HUES6 (cell line): ENCODE data around the gene DNAH8.

Experiments used
- H3K27ac ChIP-seq: 2 replicates; pipeline ENCODE4 v1.7.0; 2013; ENCODE audit warnings: low read depth, mild to moderate bottlenecking, low read length, inconsistent platforms
- H3K27me3 ChIP-seq: 2 replicates; pipeline ENCODE4 v1.6.1; 2013; ENCODE audit warnings: low read length; ENCODE audit not compliant: control insufficient read depth, insufficient read depth
- H3K36me3 ChIP-seq: 2 replicates; pipeline ENCODE4 v1.6.1; 2013; ENCODE audit warnings: low read length; ENCODE audit not compliant: control insufficient read depth, insufficient read depth
- H3K4me1 ChIP-seq: 2 replicates; pipeline ENCODE4 v1.6.1; 2013; ENCODE audit warnings: low read length; ENCODE audit not compliant: control insufficient read depth, insufficient read depth
- H3K4me3 ChIP-seq: 2 replicates; pipeline ENCODE4 v1.5.1; 2013; ENCODE audit warnings: low read depth, low read length
- H3K9ac ChIP-seq: one replicate; pipeline ENCODE4 v1.6.1; 2013; ENCODE audit warnings: mild to moderate bottlenecking, low read length
- H3K9me3 ChIP-seq: 2 replicates; pipeline ENCODE4 v1.6.1; 2013; ENCODE audit warnings: low read depth, low read length; ENCODE audit not compliant: control insufficient read depth, insufficient read depth

Gene DNAH8

DNA sequence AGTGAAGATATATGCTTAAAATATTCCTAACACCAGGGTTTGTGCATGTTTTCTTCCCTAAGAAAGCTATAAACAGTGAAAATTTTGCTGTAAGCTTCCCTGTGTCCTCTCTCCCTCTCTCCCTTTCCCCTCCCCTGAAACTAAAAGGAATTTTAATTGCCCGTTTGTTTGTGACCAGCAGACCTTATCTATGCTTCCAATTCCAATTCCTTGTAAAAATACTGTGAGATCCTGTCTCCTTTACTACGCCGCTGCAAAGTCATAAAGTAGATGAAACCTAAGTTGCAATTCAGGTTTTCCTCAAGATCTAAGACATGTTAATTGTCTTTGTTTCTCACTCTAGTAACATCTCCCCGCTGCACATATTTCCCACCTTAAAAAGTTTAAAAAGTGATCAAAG, 82.3 kb downstream of the DNAH8 start:
- Histone ChIP-seq H3K36me3 (no peaks in the 10 kb centered on the region), H3K27me3 (no peaks in the 10 kb centered on the region), H3K9ac (no peak overlapping the region), H3K27ac (no peak overlapping the region), H3K9me3 (no peaks in the 10 kb centered on the region), H3K4me1 (peaks cover 15% of the 10 kb centered on the region), H3K4me3 (no peak overlapping the region; the same call in 1 of the 2 replicates)

DNA sequence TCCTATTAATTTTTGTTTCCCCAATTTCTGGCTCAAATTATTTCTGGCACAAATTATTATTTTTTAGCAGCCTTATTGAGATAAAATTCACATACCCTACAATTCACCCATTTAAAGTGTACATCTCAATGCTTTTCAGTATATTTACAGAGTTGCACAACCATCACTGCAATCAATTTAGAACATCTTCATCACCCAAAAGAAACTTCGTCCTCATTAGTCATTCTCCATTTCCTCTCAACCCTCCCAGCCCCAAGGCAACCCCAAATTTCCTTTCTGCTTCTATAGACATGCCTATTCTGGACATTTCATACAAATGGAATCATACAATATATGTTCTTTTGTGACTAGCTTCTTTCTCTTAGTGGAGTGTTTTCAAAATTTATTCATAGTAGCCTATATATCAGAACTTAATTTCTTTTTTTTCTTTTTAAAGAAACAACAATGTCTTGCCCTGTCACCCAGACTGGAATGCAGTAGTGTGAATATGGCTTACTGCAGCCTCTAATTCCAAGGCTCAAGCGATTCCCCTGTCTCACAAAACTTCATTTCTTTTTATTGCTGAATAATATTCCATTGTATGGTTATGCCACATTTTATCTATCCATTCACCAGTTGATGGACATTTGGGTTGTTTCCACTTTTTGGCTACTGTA, 84.5 kb downstream of the DNAH8 start:
- no peak overlapping the region for H3K27ac ChIP-seq
- H3K4me3 ChIP-seq: no peak overlapping the region
- H3K4me1 ChIP-seq: peaks cover 15% of the 10 kb centered on the region
- no peak overlapping the region for H3K9ac ChIP-seq
- no peaks in the 10 kb centered on the region for H3K27me3 ChIP-seq
- no peaks in the 10 kb centered on the region for H3K36me3 ChIP-seq
- H3K9me3 ChIP-seq: no peaks in the 10 kb centered on the region

DNA sequence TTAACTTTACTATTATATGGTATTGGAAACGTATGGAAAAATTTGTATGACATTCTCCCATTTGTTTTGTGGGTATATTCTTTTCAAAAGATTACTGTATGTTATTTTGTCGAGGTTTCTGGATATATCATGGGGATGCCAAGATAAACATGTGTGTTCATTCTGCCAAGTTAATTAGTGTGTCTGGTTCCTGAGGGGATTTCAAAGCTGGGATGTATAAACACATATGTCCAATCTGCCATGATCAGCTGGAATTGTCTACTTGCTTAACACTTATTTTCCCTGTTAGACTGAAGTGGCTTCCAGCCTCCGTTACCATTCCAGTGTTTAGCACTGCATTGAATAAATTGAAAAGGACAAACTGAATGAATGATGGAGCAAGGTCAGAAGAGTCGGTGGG, 86.2 kb downstream of the DNAH8 start:
- Histone ChIP-seq H3K9ac (no peak overlapping the region), H3K36me3 (no peaks in the 10 kb centered on the region), H3K9me3 (no peaks in the 10 kb centered on the region), H3K27ac (no peak overlapping the region), H3K4me1 (peaks cover 11% of the 10 kb centered on the region), H3K4me3 (no peak overlapping the region), H3K27me3 (no peaks in the 10 kb centered on the region)

DNA sequence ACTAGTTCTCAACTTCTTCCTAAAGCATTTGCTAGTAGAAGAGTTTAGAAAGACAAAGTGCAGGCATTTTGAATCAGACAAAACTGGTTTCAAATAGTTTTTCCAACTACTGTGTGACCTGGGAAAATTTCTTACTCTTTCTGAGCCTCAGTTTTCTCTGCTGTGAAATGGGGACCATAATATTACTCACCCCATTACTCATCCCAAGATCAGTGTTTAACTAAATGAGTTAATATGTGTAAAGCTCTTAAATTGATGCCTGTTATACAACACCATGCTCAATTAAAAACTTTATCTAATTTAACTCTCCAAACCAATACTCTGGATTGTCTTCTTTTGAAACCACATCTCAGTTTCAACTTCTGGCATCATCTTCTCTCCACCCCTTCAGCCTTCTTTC, 87.4 kb downstream of the DNAH8 start:
- no peak overlapping the region for H3K9ac ChIP-seq
- H3K9me3 ChIP-seq: no peaks in the 10 kb centered on the region
- no peaks in the 10 kb centered on the region for H3K36me3 ChIP-seq
- H3K4me3 ChIP-seq: no peak overlapping the region
- H3K27ac ChIP-seq: no peak overlapping the region
- no peaks in the 10 kb centered on the region for H3K27me3 ChIP-seq
- peaks cover 4% of the 10 kb centered on the region for H3K4me1 ChIP-seq

DNA sequence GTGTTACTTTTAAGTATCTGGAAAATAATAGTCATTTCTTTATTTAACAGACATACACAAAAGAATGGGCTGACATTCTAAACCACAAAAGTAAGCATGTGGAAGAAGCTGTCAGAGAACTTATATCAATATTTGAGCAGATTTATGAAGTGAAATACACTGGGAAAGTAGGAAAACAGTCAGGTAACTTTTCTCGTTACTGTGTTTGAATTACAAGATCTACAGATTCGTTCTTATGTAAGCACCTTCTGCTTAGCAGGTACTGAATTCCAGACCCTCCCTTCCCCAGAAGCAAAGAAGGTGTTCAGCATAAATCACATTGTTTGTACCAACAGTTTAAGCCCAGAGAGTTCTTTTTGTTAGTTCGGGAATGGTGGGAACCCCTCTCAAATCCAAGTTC, 88.0 kb downstream of the DNAH8 start:
- no peaks in the 10 kb centered on the region for H3K4me1 ChIP-seq
- no peaks in the 10 kb centered on the region for H3K27me3 ChIP-seq

DNA sequence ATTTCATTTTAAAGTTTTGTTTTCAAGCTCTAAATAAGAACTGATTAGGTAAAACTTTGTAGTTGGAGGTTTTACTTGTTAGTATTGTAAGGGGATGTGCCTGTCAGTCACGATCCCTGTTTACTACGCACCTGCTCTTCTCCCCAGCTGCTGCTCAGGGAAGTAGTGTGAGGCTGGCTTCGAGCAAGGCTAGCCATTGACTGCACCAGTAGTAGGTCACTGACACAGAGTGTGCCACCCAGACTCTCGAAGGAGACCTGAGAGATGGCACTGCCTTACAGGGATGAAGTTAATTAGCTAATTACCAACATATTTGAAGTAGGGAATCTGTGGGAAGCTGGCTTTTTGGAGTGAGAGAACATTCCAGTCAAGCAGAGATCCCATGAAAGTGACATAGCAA, 89.2 kb downstream of the DNAH8 start:
- Histone ChIP-seq H3K4me1 (no peaks in the 10 kb centered on the region), H3K27me3 (no peaks in the 10 kb centered on the region), H3K27ac (no peak overlapping the region), H3K4me3 (no peak overlapping the region), H3K9me3 (no peaks in the 10 kb centered on the region), H3K36me3 (no peaks in the 10 kb centered on the region), H3K9ac (no peak overlapping the region)

More for the DNA sequence above, 88.0 kb downstream of the DNAH8 start:
- Histone ChIP-seq H3K9ac (no peak overlapping the region), H3K4me3 (no peak overlapping the region), H3K27ac (no peak overlapping the region), H3K36me3 (no peaks in the 10 kb centered on the region), H3K9me3 (no peaks in the 10 kb centered on the region)

DNA sequence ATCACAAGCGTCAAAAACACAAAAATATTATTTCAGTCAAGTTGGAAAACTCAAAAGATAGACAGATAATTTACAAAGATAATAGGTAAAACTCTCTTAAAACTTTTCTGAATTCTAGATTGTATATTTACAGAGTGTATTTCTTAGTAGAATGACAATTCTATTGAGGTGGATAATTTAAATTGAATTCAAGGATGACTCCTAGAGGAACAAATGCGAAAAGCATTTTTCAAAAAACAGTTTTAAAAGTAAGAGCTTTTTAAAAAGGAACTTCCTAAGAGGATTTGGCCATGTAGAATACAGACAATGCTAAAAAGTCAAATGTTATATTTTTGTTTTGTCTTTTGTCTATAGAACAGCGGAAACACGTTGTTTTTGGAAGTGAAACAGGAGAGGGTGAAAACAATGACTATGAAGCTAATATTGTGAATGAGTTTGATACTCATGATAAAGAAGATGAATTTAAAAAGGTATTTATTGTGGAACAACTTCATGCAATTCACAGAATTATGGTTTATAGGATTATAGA, 90.1 kb downstream of the DNAH8 start:
- Histone ChIP-seq H3K36me3 (no peaks in the 10 kb centered on the region), H3K27ac (no peak overlapping the region), H3K4me3 (no peak overlapping the region), H3K27me3 (no peaks in the 10 kb centered on the region), H3K9ac (no peak overlapping the region), H3K9me3 (no peaks in the 10 kb centered on the region), H3K4me1 (no peaks in the 10 kb centered on the region)

DNA sequence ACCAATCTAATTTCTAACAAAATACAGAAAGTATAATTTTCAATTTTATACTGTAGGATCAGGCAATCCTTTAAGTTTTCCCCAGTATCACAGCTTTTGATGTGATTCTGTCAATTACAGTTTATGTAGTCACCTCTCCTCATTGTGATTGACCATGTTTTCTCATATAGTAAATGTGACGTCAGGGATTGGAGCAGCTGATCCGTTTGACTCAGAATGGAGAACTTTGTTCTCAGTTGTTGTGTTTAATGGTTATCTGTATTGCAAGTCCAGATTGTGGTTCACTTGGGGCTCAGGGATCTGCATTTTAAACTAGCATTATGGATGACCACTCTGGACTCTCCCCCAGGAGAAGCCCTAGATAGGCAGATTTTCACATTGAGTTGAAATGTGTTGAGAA, 90.6 kb downstream of the DNAH8 start:
- Histone ChIP-seq H3K4me3 (no peak overlapping the region), H3K9me3 (no peaks in the 10 kb centered on the region), H3K27me3 (no peaks in the 10 kb centered on the region), H3K36me3 (no peaks in the 10 kb centered on the region), H3K9ac (no peak overlapping the region), H3K4me1 (no peaks in the 10 kb centered on the region), H3K27ac (no peak overlapping the region)

DNA sequence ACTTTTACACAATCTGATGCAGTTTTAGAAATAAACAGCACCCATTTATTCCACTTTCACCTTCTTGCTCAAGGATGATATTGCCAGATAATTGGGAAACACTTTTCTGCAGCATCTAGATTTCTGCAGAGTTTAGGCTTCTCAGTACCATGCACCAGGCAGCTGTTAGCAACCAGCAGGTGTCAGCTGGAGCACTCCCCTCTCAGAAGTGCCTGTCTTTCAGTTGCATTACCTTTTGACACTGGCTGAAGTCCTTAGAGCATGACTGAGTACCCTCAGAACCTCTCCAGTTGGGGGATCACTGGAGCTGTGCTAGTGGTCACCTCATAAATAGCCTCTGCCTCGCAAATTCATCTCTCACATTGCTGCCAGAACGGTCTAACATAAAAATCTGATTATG, 91.2 kb downstream of the DNAH8 start:
- Histone ChIP-seq H3K36me3 (no peaks in the 10 kb centered on the region), H3K4me3 (no peak overlapping the region), H3K9me3 (no peaks in the 10 kb centered on the region), H3K27me3 (no peaks in the 10 kb centered on the region), H3K9ac (no peak overlapping the region), H3K27ac (no peak overlapping the region), H3K4me1 (no peaks in the 10 kb centered on the region)

DNA sequence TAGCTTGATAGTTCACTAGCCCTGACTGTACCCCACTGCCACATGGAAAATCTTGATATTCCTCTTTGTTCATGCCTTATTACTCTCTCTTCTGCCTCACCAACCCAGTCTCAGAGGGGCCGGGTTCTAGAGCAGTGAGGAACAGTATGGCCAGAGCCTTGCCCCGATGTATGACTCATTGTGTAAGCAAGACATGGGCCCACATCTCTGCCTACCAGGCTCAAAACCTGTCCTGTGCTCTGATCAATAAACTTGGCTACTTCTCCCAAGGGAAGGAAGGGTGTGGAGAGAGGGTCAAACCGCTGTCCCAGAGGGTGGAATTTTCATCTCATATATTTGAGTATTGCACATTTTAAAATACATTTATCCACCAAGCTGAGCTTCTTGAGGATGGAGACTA, 91.7 kb downstream of the DNAH8 start:
- Histone ChIP-seq H3K36me3 (no peaks in the 10 kb centered on the region), H3K9ac (no peak overlapping the region), H3K27me3 (no peaks in the 10 kb centered on the region), H3K4me1 (no peaks in the 10 kb centered on the region), H3K27ac (no peak overlapping the region), H3K9me3 (no peaks in the 10 kb centered on the region), H3K4me3 (no peak overlapping the region)

DNA sequence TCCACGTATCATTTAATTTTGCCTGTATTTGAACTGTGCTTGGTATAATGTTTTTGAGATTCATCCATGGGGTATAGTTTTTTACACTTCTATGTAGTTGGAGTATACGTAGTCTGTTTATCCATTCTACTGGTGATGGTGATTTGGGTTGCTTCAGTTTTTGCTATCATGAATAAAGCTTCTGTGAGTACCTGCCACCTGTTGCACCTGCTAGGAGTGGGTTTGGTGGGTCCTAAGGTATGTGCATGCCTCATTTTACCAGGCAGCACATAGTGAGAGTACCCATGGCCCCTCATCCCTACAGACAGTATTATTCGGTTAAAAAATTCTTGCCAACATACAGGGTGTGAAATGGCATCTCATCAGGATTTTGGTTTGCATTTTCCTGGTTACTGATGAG, 92.9 kb downstream of the DNAH8 start:
- no peak overlapping the region for H3K9ac ChIP-seq
- H3K4me1 ChIP-seq: no peaks in the 10 kb centered on the region
- H3K9me3 ChIP-seq: no peaks in the 10 kb centered on the region
- H3K27me3 ChIP-seq: no peaks in the 10 kb centered on the region
- H3K4me3 ChIP-seq: no peak overlapping the region
- no peaks in the 10 kb centered on the region for H3K36me3 ChIP-seq
- no peak overlapping the region for H3K27ac ChIP-seq
